RWPE2 (cell line): ENCODE results near the gene AGTRAP.

Experiments
- ATAC-seq: fragments of 200-7000 bp; cut with Tn5 transposase; 3 replicates; pipeline ENCODE4 v1.9.1; 2021; ENCODE audit warnings: low read depth
- DNase-seq: peaks from one replicate; pipeline ENCODE4 v3.0.0-alpha.2; 2020; ENCODE audit warnings: low spot score
- H3K27ac ChIP-seq: fragments of 450-650 bp; 2 replicates; pipeline ENCODE4 v1.5.1; 2017; ENCODE audit warnings: mild to moderate bottlenecking; ENCODE audit not compliant: poor library complexity, severe bottlenecking
- H3K27me3 ChIP-seq: fragments of 250-450 bp; sonication (Bioruptor Pico); 2 replicates; pipeline ENCODE4 v1.5.1; 2021; ENCODE audit warnings: mild to moderate bottlenecking, moderate library complexity; ENCODE audit not compliant: insufficient read depth, poor library complexity, severe bottlenecking
- H3K36me3 ChIP-seq: fragments of 250-450 bp; sonication (Bioruptor Pico); 2 replicates; pipeline ENCODE4 v1.5.1; 2020; ENCODE audit warnings: low read depth, mild to moderate bottlenecking, moderate library complexity
- H3K4me1 ChIP-seq: fragments of 250-450 bp; sonication (Bioruptor Pico); 2 replicates; pipeline ENCODE4 v1.5.1; 2021; ENCODE audit warnings: mild to moderate bottlenecking, moderate library complexity; ENCODE audit not compliant: insufficient read depth, poor library complexity, severe bottlenecking
- H3K4me3 ChIP-seq: fragments of 250-450 bp; sonication (Bioruptor Pico); 2 replicates; pipeline ENCODE4 v1.5.1; 2021; ENCODE audit warnings: mild to moderate bottlenecking, moderate library complexity; ENCODE audit not compliant: severe bottlenecking
- H3K9me3 ChIP-seq: fragments of 250-450 bp; sonication (Bioruptor Pico); 2 replicates; pipeline ENCODE4 v1.5.1; 2021; ENCODE audit warnings: mild to moderate bottlenecking, moderate library complexity; ENCODE audit not compliant: severe bottlenecking
- TF ChIP-seq, protein P1 (sequence below): fragments of 450-650 bp; IDR thresholded peaks from one replicate; pipeline ENCODE4 v1.5.1; 2017; ENCODE audit warnings: mild to moderate bottlenecking, moderate library complexity; ENCODE audit not compliant: poor library complexity, severe bottlenecking

Gene AGTRAP

DNA sequence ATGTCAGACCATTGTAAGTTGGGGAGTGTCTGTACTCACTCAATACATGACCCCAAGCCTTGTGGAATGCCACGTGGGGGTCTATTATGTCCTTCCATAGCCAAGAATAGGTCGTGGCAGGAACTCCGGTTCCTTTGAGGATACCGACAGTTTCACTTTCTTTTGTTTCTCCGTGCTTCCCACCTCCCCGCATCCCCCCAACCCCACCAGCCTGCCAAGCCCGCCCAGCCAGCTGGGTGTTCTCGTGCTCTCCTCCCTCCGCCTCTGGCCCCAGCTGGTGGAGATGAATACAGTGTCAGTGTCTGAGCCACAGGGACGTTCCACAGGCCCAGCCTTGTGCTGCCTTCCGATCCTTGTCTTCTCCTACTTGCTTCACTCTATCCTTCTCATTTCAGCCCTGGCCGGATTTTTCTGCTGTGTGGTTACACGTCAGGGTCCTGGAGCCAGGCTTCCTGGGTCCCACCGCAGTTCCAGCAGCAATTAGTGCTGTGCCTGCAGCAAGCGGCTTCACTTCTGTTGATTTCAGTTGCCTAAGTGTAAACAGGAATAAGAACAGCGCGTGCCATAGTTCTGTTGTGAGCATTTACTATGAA, 4.1 kb upstream of the AGTRAP start:
- ATAC-seq, result no peak
- H3K36me3 ChIP-seq, result no peaks in the 10 kb centered on the region
- H3K4me1 ChIP-seq, result peaks cover 5% of the 10 kb centered on the region
- TF ChIP-seq, protein P1, sequence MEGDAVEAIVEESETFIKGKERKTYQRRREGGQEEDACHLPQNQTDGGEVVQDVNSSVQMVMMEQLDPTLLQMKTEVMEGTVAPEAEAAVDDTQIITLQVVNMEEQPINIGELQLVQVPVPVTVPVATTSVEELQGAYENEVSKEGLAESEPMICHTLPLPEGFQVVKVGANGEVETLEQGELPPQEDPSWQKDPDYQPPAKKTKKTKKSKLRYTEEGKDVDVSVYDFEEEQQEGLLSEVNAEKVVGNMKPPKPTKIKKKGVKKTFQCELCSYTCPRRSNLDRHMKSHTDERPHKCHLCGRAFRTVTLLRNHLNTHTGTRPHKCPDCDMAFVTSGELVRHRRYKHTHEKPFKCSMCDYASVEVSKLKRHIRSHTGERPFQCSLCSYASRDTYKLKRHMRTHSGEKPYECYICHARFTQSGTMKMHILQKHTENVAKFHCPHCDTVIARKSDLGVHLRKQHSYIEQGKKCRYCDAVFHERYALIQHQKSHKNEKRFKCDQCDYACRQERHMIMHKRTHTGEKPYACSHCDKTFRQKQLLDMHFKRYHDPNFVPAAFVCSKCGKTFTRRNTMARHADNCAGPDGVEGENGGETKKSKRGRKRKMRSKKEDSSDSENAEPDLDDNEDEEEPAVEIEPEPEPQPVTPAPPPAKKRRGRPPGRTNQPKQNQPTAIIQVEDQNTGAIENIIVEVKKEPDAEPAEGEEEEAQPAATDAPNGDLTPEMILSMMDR, result no peak
- H3K9me3 ChIP-seq, result no peaks in the 10 kb centered on the region
- H3K4me3 ChIP-seq, result no peak overlapping the region
- peak overlapping the region; percentile 56 for H3K27ac ChIP-seq
- H3K27me3 ChIP-seq, result no peaks in the 10 kb centered on the region
- DNase-seq, result no peak

DNA sequence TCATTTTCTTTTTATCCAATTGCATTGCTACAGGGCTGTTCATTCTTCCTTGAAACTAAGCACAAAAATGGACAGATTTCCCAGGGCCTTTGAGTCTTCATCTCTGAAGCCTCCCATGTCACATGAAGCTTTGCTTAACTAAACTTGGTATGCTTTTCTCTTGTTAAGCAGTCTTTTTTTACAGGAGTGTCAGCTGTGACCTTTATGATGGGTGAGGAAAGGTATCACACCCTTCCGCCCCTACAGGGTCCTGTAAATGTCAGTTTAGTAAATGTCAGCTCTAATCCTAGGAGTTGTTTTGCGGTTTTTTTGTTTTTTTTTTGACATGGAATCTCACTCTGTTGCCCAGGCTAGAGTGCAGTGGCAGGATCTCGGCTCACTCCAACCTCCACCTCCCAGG, 2.6 kb upstream of the AGTRAP start:
- Histone ChIP-seq H3K4me1 (peaks cover 14% of the 10 kb centered on the region), H3K27ac (no peak overlapping the region), H3K4me3 (no peak overlapping the region), H3K27me3 (no peaks in the 10 kb centered on the region), H3K36me3 (0 out of 2 replicates have a peak, but pooled peaks cover 4% of the 10 kb centered on the region), H3K9me3 (no peaks in the 10 kb centered on the region)
- TF ChIP-seq, protein P1, result no peak
- no peak for ATAC-seq
- DNase-seq, result no peak

DNA sequence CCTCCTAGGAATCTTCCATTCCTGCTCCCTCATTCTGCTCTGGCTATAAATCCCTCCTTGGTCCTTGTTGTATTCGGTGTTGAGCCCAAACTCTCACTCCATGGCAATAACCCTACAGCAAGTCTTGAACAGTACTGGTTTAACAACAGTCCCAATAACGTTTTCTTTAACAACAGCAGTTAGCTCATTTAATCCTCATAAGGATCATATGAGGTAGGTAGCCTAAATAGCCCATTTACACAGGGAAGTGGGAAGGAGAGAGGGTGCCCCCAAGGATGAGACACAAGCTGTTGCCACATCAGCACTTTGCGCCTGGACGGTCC, 444 bp upstream of the AGTRAP start:
- no peak for ATAC-seq
- H3K36me3 ChIP-seq, result 0 out of 2 replicates have a peak, but pooled peaks cover 4% of the 10 kb centered on the region
- DNase-seq, result no peak
- no peaks in the 10 kb centered on the region for H3K27me3 ChIP-seq
- no peaks in the 10 kb centered on the region for H3K9me3 ChIP-seq
- H3K4me1 ChIP-seq, result peaks cover 27% of the 10 kb centered on the region
- H3K27ac ChIP-seq, result peak overlapping the region; percentile 95
- TF ChIP-seq, protein P1, result no peak
- no peak overlapping the region for H3K4me3 ChIP-seq

DNA sequence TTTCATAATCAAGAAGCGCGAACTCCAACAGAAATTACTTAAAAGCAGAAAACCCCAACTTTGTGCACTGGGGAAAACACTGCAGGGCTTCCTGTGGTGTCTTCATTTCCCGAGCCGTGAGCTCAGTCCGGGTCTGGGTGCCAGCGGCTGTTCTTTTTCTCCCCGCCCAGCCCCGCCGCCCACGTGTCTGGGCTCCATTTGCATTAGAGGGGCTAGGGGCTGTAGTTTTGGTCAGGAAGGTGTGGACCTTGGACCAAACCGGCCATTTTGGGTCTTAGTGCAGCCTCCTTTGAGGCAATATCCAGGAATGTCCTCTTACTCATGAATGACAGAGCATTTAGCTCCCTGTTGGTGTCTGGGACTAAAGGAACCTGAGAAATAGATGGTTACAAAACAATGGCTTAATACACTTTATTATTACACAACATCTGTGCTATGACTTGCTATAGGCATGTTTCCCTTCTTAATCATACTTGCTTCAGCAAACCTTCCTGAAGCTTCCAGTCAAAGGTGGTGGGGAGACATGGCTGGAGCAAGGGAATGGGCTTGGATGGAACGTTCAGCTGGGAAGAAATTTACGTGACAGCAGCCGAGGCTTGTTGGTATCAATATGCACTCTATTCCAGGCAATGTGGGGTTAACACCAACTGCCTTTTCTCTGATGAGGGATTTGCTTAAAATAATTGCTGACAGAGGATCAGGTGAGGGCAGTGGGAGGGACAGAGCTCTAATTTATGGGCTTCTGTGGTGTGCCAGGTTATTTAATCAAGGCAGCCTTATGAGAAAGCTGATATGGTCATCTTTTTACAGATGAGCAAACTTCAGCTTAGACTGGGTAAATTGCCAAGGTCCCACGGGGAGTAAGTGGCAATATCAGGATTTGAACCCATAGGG, 1.1 kb downstream of the AGTRAP start:
- H3K27ac ChIP-seq, result peak overlapping the region; percentile 95
- H3K4me3 ChIP-seq, result peak overlapping the region; percentile 87
- H3K27me3 ChIP-seq, result no peaks in the 10 kb centered on the region
- no peaks in the 10 kb centered on the region for H3K9me3 ChIP-seq
- DNase-seq (no peak), ATAC-seq (peak; percentile 72)
- peaks cover 12% of the 10 kb centered on the region; the same call in 1 of the 2 replicates for H3K36me3 ChIP-seq
- TF ChIP-seq, protein P1, result no peak
- peaks cover 29% of the 10 kb centered on the region for H3K4me1 ChIP-seq
